ENCODE results near the gene BMP4.

BMP4 gene

DNA sequence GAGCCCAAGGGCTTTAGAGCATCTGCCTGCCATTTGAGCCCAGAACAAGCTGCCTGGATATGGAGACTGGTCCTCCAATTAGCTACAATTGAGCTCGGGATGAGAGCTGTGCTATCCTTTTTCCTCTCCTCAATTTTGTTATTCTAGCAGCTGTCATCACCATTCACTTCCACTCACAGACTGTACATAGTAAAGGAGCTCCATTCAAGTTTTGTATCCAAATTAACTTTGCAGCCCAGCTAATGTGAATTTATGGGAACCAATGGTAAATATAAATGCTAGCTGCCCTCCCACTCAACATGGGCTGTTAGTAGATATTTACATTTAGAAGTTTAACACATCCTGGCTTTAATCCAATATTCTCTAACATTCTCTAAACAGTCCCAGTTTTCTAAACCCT lies 44.6 kb downstream of the BMP4 start:
- Histone ChIP-seq H3K79me2 (ENCODE audit: control insufficient read depth, insufficient read depth, low read length) (no peaks in the 10 kb centered on the region), H3K27ac (ENCODE audit: low read depth, low read length) (no peak overlapping the region), H3K79me1 (ENCODE audit: low read length) (no peaks in the 10 kb centered on the region), H2BK5ac (ENCODE audit: low read length) (no peak overlapping the region), H3K56ac (ENCODE audit: low read length) (no peak overlapping the region), H3K4ac (ENCODE audit: low read depth, low read length) (no peak overlapping the region), H3K4me2 (ENCODE audit: low read length) (no peak overlapping the region), H2AK5ac (ENCODE audit: low read length) (no peak overlapping the region), H3K9ac (ENCODE audit: low read length) (no peak overlapping the region), H3K4me3 (ENCODE audit: low read length) (no peak overlapping the region), H3K23ac (ENCODE audit: low read length) (no peak overlapping the region), H3K4me1 (ENCODE audit: control insufficient read depth, low read depth, low read length) (no peaks in the 10 kb centered on the region), H4K8ac (ENCODE audit: low read depth, low read length) (no peak overlapping the region), H2BK15ac (replicated peaks; ENCODE audit: low read depth) (no peak overlapping the region), H4K5ac (ENCODE audit: low read length) (no peak overlapping the region), H2BK120ac (ENCODE audit: low read depth, low read length) (no peak overlapping the region), H3K18ac (ENCODE audit: low read length) (no peak overlapping the region), H3K27me3 (ENCODE audit: insufficient read depth, low read length, poor library complexity) (no peaks in the 10 kb centered on the region), H3K36me3 (ENCODE audit: control insufficient read depth, insufficient read depth, low read length) (no peaks in the 10 kb centered on the region)
- no peak for DNase-seq
- WGBS (ENCODE audit: extremely low coverage, insufficient coverage, low lambda C conversion rate): no CpG with 5 or more reads among the region's 1 CpG

DNA sequence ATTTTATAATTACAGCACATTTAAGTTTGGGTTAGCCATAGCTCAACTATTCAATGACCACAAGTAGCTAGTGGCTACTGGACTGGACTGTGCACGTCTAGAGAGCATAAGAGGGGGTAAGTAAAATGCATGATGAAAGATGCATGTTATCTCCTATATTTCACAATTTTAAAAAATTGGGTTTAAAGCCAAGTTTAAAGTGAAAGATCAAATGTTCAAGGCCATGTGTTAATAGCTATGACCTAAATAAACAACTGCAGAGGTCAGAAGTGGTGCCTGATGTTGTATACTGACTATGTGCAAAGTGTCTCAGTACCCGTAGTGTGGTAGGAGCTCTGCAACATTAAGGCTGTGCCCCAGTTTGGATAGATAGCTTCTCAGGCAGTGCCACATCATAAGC lies 48.2 kb downstream of the BMP4 start:
- Histone ChIP-seq H3K56ac (ENCODE audit: low read length) (no peak overlapping the region), H3K79me1 (ENCODE audit: low read length) (no peaks in the 10 kb centered on the region), H2AK5ac (ENCODE audit: low read length) (no peak overlapping the region), H3K18ac (ENCODE audit: low read length) (no peak overlapping the region), H2BK120ac (ENCODE audit: low read depth, low read length) (no peak overlapping the region), H3K9ac (ENCODE audit: low read length) (no peak overlapping the region), H3K23ac (ENCODE audit: low read length) (no peak overlapping the region), H3K4me2 (ENCODE audit: low read length) (no peak overlapping the region), H3K27ac (ENCODE audit: low read depth, low read length) (no peak overlapping the region), H2BK15ac (replicated peaks; ENCODE audit: low read depth) (no peak overlapping the region), H2BK5ac (ENCODE audit: low read length) (no peak overlapping the region), H4K8ac (ENCODE audit: low read depth, low read length) (no peak overlapping the region), H4K5ac (ENCODE audit: low read length) (no peak overlapping the region), H3K4me3 (ENCODE audit: low read length) (no peak overlapping the region), H3K4ac (ENCODE audit: low read depth, low read length) (no peak overlapping the region), H3K27me3 (ENCODE audit: insufficient read depth, low read length, poor library complexity) (no peaks in the 10 kb centered on the region), H3K36me3 (ENCODE audit: control insufficient read depth, insufficient read depth, low read length) (no peaks in the 10 kb centered on the region), H3K4me1 (ENCODE audit: control insufficient read depth, low read depth, low read length) (no peaks in the 10 kb centered on the region), H3K79me2 (ENCODE audit: control insufficient read depth, insufficient read depth, low read length) (no peaks in the 10 kb centered on the region)
- no peak for DNase-seq
- WGBS (ENCODE audit: extremely low coverage, insufficient coverage, low lambda C conversion rate): no CpG with 5 or more reads among the region's 2 CpGs

DNA sequence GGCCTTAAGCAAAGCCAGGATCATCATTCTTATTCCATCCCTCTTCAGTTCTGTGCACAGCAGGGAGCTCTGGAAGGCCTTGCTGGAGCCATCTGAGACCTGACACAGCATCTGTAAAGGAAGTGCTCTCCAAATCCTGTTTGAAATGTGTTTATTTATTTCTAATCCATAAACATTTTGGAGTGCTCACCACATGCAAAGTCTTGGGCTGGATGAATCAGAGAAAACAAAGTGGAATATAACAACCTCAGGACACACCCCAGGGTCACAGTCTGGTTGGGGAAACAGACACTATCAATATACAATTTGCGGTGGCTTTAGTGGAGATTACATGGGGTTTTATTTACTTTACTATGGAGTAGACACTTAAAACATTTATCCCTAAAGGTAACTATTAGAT lies 54.3 kb downstream of the BMP4 start:
- Histone ChIP-seq H3K4me3 (ENCODE audit: low read length) (no peak overlapping the region), H3K23ac (ENCODE audit: low read length) (no peak overlapping the region), H3K79me1 (ENCODE audit: low read length) (no peaks in the 10 kb centered on the region), H3K27ac (ENCODE audit: low read depth, low read length) (no peak overlapping the region), H3K9ac (ENCODE audit: low read length) (no peak overlapping the region), H3K4me2 (ENCODE audit: low read length) (no peak overlapping the region), H2BK5ac (ENCODE audit: low read length) (no peak overlapping the region), H2BK120ac (ENCODE audit: low read depth, low read length) (no peak overlapping the region), H4K8ac (ENCODE audit: low read depth, low read length) (no peak overlapping the region), H3K4me1 (ENCODE audit: control insufficient read depth, low read depth, low read length) (no peaks in the 10 kb centered on the region), H2AK5ac (ENCODE audit: low read length) (no peak overlapping the region), H3K4ac (ENCODE audit: low read depth, low read length) (no peak overlapping the region), H3K56ac (ENCODE audit: low read length) (no peak overlapping the region), H3K36me3 (ENCODE audit: control insufficient read depth, insufficient read depth, low read length) (no peaks in the 10 kb centered on the region), H4K5ac (ENCODE audit: low read length) (no peak overlapping the region), H3K27me3 (ENCODE audit: insufficient read depth, low read length, poor library complexity) (no peaks in the 10 kb centered on the region), H3K18ac (ENCODE audit: low read length) (no peak overlapping the region), H2BK15ac (replicated peaks; ENCODE audit: low read depth) (no peak overlapping the region), H3K79me2 (ENCODE audit: control insufficient read depth, insufficient read depth, low read length) (no peaks in the 10 kb centered on the region)
- no peak for DNase-seq
- no CpG with 5 or more reads among the region's 1 CpG for WGBS (ENCODE audit: extremely low coverage, insufficient coverage, low lambda C conversion rate)

DNA sequence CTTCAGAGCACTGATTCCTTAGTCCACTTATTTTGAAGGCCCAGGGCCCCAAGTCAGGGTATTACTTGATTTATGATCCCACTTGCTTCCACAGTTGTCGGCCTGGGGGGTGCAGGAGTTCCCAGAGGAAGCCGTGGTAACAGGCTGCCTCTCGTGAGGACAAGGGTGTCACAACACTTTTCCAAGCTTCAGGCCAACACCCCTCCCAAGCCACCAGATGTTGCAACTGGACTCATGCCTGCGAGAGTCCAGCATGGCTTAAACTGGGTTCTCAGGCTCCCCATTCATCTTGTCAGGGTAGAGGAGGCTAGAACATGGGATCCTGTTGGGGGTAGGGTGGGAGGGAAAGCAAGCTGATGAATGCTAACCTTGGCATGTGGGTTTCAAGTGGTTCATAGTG lies 56.1 kb downstream of the BMP4 start:
- Histone ChIP-seq H3K36me3 (ENCODE audit: control insufficient read depth, insufficient read depth, low read length) (no peaks in the 10 kb centered on the region), H4K5ac (ENCODE audit: low read length) (no peak overlapping the region), H2BK5ac (ENCODE audit: low read length) (no peak overlapping the region), H2BK120ac (ENCODE audit: low read depth, low read length) (no peak overlapping the region), H3K23ac (ENCODE audit: low read length) (no peak overlapping the region), H3K9ac (ENCODE audit: low read length) (no peak overlapping the region), H3K4ac (ENCODE audit: low read depth, low read length) (no peak overlapping the region), H3K4me3 (ENCODE audit: low read length) (no peak overlapping the region), H3K27me3 (ENCODE audit: insufficient read depth, low read length, poor library complexity) (no peaks in the 10 kb centered on the region), H3K4me1 (ENCODE audit: control insufficient read depth, low read depth, low read length) (no peaks in the 10 kb centered on the region), H3K79me1 (ENCODE audit: low read length) (no peaks in the 10 kb centered on the region), H3K18ac (ENCODE audit: low read length) (no peak overlapping the region), H4K8ac (ENCODE audit: low read depth, low read length) (no peak overlapping the region), H3K27ac (ENCODE audit: low read depth, low read length) (no peak overlapping the region), H3K56ac (ENCODE audit: low read length) (no peak overlapping the region), H3K79me2 (ENCODE audit: control insufficient read depth, insufficient read depth, low read length) (no peaks in the 10 kb centered on the region), H2BK15ac (replicated peaks; ENCODE audit: low read depth) (no peak overlapping the region), H2AK5ac (ENCODE audit: low read length) (no peak overlapping the region), H3K4me2 (ENCODE audit: low read length) (no peak overlapping the region)
- no CpG with 5 or more reads among the region's 4 CpGs for WGBS (ENCODE audit: extremely low coverage, insufficient coverage, low lambda C conversion rate)
- no peak for DNase-seq

Small RNA genes within 50 kb of the gene (small RNA-seq; reads per million reads assigned to genes)
- 0.54 reads per million for gene MIR5580 (ENCODE audit: insufficient read depth)
